GM19099 (cell line): ENCODE results near the gene PFKP.

Source experiments
- POLR2A ChIP-seq: IDR thresholded peaks from 3 replicates; pipeline ENCODE4 v1.6.1; 2011; ENCODE audit warnings: low read depth; ENCODE audit not compliant: insufficient read length; ENCODE audit errors: extremely low read depth

PFKP gene

GRCh38 chr10:3139216-3139910 lies 72.0 kb downstream of the PFKP start:
- no peak for TF ChIP-seq POLR2A

- TF ChIP-seq POLR2A = no peak
These were observed 72.9 kb downstream of the PFKP start for GRCh38 chr10:3140280-3140679.

GRCh38 chr10:3141351-3142005 lies 74.1 kb downstream of the PFKP start:
- TF ChIP-seq POLR2A = no peak

- no peak for TF ChIP-seq POLR2A
These were observed 75.0 kb downstream of the PFKP start for GRCh38 chr10:3142146-3142875.

- TF ChIP-seq POLR2A = no peak
These were observed 76.0 kb downstream of the PFKP start for GRCh38 chr10:3143366-3143765.

- TF ChIP-seq POLR2A = no peak
These were observed 76.6 kb downstream of the PFKP start for GRCh38 chr10:3143791-3144434.

GRCh38 chr10:3145366-3145765 lies 78.0 kb downstream of the PFKP start:
- TF ChIP-seq POLR2A = no peak

- no peak for TF ChIP-seq POLR2A
These were observed 78.9 kb downstream of the PFKP start for GRCh38 chr10:3146289-3146688.

- TF ChIP-seq POLR2A = no peak
These were observed 79.9 kb downstream of the PFKP start for GRCh38 chr10:3147117-3147820.

GRCh38 chr10:3148041-3148440 lies 80.7 kb downstream of the PFKP start:
- no peak for TF ChIP-seq POLR2A

GRCh38 chr10:3148994-3149393 lies 81.6 kb downstream of the PFKP start:
- no peak for TF ChIP-seq POLR2A

- TF ChIP-seq POLR2A = no peak
These were observed 82.6 kb downstream of the PFKP start for GRCh38 chr10:3149918-3150317.

GRCh38 chr10:3150366-3150765 lies 83.0 kb downstream of the PFKP start:
- TF ChIP-seq POLR2A = no peak

GRCh38 chr10:3150961-3151360 lies 83.6 kb downstream of the PFKP start:
- TF ChIP-seq POLR2A = no peak
